Fibroblast of skin of left biceps (primary cell): ENCODE measurements around the gene NIPA2.
A peak's percentile ranks its signal among the peaks of the same experiment; 100 is the strongest.

Experiments used
- DNase-seq, 2 experiments: peaks; one replicate each; pipeline ENCODE4 v3.0.0-alpha.2; 2013; ENCODE audit warnings: low read depth in 2 of 2

Gene NIPA2

DNA sequence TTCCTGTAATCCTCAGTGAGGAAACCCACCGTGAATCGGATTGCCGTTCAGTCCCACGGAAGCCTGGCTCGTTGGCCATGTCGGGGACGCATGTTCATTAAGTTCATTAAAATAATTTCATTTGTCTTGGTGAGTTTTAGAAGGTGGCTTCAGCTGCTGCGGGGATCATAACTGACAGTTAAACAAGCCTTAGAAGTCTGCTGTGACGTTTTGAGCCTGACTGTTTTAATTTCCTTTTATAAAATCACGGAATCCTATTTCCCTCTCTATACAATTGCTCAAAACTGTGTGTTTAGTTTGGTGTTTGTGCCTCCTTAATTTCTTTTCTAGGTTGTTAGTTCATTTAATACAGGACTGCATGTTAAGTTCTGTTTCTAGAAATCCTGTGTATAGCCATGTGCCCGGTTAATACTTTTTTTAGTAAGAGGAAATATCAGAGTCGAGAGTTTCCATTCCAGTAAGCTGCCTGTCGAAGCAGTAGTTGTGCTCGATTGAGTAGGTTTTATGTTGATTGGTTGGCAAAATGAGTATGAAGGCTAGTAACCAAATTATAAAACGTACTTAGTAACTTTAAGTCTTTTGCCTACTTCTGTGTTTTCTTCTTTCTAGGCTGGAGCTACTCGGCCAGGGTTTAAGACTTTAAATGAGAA lies 705 bp downstream of the NIPA2 start:
- no peak for DNase-seq

DNA sequence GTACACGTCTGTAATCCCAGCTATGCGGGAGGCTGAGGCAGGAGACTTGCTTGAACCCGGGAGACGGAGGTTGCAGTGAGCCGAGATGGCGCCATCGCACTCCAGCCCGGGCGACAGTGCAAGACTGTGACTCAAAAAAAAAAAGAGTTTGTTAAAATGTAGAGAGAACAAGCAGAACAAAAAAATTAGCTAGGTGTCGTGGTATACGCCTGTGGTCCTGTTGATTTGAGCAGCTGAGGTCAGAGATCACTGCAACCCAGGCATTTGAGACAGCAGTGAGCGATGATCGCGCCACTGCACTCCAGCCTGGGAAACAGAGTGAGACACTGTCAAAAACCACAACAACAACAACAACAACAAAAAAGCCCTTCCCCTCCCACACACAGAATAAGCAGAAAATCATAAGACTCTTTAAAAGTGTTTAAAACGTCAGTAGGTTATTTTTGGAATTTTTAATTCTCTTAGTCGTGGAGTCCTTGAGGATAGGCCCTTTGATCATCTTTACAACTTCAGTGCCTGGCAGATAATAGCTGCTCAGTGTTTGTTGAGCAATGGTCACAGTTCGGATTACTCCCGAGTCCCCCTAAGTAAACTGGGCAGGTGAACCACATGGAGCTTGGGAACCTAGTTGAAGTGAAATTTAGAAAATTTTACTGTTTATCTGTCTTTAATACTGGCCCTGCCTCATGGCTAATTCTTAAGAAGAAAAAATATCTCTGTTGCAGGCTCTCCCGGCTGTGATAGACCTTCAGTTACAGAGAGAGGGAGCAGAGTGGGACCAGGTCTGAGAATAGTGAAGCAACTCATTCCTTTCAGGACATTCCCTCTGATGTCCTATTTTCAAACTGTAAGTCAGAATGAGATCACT lies 6.2 kb downstream of the NIPA2 start:
- no peak for DNase-seq

DNA sequence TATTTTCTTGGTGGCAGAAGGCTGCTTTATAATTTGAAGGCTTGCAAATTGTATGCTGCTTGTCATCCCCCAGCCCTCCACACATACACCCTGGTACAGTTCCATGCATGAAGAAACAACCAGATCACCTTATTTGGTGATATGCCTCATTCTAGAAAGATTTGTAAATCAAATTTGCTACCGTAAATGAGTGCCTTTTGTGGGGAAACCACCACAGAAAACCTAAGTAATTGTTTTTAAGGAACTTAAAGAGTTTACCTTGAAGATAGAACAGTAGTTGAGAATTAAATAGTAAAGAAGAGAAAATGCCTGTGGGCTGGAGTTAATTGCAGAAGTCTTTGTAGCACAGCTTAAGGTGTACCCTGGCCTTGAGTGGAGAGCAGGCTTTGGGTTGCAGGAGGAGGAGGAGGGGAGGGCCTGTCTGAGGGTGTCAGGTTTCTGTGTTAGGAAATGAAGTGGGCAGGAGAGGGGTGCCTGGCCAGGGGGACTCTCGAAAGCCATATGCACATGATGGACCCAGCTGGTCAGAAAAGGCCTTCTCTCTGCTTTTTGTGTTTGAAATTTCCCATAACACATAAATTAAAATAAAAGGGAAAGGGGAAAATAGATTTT lies 6.9 kb downstream of the NIPA2 start:
- DNase-seq = no peak

DNA sequence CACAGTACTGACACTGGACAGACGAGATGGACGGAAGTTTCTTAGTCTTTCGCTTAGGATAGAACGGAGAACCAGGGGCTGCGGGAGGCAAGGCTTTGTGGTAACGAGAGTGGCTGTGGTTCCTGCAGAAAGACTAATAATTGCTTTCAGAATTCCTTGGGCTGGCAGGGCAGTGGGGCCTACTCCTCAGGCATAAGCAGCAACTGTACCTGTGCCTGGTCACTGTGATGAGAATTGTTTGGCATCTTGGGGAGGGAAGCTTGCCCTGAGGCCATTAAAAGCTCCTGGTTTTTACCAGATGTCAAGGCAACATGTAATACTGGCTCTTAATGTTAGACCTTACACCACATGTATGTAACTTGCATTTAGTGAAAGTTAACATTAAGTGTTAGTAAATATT lies 7.6 kb downstream of the NIPA2 start:
- no peak for DNase-seq

DNA sequence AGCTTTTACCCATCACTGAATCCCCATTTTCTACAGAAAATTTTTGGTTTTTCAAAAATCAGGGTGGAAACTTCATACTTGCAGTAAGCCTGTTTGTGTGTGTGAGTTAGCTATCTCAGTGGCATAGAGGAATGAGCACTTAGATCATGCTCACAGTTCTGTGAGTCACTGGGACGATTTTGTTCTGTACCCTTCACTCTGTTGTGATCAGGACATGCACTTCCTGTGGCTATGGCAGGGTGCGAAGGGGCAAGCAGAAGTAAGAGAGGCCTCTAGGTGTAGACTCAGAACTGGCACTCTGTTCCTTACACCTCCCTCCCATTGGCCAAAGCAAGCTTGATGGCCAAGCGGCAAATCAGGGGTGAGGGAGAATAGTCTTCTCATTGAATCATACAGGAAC lies 11.6 kb downstream of the NIPA2 start:
- DNase-seq = no peak

DNA sequence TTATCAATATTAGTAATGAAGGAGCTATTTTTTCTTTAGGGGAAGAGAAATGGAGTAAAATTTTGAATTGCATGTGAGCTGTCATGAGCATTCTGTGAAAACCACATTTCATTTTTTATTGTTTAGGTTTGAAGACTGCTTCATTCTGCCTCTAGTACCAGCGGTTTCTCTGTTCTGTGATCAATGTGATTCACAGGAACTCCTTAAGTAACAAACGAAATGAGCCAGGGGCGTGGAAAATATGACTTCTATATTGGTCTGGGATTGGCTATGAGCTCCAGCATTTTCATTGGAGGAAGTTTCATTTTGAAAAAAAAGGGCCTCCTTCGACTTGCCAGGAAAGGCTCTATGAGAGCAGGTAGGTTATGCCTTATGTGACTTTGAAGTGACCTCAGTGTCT lies 13.0 kb downstream of the NIPA2 start:
- no peak for DNase-seq

DNA sequence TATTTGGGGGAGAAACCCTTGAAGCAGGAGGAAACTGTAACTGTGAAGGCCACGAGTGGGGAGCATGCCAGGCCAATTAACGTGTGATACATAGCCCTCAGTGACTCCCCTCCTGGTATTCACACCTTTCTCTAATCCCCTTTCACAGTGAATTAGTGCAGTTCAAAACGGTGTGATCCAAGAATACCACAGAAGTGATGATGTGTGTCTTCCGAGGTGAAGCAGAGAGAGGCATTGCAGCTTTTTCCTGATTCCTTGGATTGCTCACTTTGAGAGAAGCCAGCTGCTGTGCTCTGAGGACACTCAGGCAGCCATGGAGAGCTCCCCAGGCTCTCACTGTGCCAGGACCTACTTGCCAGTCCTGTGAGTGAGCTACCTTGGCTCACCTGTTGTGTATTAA lies 17.3 kb downstream of the NIPA2 start:
- no peak for DNase-seq

DNA sequence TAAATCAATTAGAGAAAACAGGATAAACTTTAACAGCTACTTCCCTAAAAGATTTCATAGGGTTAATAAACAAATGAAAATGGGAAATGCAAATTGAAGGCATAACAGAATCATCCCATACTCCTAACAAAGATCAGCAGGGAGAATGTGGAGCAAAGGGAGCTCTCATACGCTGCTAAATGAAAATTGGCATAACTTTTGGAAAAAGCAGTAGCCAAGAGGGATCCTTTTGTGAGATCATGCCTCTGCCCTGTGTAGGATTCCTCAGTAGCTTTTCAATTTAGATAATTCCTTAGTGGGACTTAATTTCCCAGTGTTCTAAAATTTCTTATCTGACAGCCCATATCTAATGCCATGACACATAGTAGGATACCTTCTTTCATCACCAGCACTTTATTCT lies 18.2 kb downstream of the NIPA2 start:
- DNase-seq = no peak

DNA sequence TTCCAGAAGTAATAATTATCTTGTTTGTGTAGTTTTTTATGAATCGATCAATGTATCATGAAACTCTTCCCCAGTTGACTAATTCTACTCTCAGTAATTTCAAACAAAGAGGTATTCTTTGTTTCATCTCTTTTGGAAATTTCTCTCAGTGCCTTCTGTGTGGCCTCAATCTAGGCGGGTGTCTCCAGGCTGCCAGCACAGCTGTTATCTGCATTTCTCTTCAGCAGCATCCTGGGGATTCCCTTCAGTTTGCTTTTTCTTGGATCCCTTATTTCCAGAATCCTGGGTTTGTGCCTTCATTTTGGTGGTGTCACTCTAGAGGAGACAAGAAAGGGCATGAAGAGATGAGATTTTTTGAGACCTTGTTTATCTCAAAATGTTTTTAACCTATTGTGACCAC lies 22.7 kb downstream of the NIPA2 start:
- no peak for DNase-seq

DNA sequence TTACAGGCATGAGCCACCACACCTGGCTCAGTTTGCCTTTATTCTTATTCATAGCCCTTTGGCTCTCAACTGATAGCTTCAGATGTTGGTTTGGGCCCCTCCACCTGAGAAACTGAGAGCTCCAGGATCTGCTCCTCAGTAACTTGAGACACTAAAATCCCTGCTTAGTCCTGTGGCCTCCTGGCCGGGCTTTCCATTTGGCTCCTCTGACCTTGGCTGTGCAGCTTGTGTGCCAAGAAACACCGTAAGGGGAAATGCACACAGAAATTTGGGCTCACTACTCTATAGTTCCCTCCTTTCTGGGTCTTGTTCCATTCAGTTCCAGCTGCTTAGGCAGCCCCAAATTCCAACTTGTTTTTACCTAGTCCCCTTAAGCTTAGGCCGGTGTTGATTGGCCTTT lies 24.9 kb downstream of the NIPA2 start:
- no peak for DNase-seq

DNA sequence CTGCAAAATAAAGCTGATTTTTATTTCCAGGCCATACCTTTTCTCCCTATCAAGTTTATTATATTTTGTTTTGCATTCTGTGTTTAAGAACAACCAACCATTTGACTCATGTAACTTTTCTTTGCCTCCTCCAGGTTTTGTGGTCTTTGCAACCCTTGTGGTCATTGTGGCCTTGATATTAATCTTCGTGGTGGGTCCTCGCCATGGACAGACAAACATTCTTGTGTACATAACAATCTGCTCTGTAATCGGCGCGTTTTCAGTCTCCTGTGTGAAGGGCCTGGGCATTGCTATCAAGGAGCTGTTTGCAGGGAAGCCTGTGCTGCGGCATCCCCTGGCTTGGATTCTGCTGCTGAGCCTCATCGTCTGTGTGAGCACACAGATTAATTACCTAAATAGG lies 27.6 kb downstream of the NIPA2 start:
- DNase-seq = no peak

DNA sequence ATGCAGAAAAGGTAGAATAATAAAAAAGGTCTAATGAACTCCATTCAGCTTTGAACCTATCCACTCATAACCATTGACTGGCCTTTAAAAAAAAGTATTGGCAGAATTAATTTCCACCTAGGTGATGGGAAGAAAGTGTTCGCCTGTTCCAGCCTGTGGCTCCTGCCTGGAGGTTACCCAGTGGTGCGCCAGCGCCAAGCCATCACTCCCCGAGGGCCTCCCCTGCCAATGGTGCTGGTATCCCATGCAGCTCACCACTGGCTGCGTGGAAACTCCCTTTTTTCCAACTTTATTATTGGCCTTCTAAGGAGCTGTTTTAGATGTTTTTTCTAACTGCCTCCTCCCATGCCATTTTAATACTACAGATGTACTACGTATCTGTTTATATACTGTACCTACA lies 29.4 kb downstream of the NIPA2 start:
- DNase-seq = no peak

DNA sequence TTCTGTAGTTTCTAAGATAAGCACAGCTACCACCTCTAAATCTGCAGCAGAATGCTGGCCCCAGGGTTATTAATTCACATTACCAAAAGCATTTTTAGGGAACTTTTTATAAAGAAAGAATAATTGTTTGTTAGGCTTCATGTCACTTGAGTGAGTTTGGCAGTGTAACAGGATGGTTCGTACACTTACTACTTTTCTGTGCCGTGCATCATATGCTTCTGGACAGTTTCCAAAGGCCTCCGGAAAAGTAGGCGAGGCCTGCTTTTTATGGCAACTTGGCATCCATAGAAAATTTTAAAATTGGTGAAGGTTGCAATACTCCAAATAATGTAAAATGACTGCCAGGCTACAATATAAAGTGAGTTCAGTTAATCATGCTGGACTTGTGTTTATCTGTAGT lies 30.0 kb downstream of the NIPA2 start:
- no peak for DNase-seq

DNA sequence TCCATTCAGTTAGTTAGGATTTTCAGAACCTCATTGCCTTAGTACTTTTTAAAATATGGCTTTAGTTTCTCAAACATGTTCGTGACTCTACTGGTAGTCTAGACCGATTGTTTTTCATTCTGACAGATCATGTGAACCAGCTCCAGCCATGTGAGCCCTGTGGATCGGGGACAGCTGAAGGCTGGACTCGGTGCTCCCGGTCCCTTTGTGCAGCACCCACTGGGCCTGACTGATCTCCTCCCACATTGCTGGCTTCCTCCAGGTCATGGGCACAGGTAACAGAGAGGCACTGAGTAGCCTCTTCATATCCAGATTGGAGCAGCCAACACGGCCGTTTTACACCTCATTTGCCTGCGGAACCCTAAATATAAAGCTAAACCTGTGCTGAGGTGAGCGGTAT lies 30.5 kb downstream of the NIPA2 start:
- no peak for DNase-seq

DNA sequence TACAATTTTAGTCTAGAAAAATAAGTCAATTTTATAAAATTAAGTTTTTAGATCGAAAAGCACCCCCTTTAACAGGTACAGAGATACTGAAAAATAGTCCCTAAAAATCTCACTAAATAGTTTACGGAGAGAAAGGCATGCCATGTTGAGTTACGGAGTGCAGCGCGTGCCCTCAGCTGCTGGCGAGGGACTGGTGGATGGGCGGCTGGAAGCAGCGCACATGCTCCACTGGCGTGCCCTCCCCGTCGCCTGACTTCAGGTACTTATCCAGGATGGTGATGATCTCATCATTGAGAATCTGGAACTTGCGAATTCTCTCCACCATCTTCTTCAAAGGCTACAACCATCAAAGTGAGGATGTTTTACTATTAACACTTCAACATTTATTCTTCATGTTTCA lies 31.4 kb downstream of the NIPA2 start:
- no peak for DNase-seq

DNA sequence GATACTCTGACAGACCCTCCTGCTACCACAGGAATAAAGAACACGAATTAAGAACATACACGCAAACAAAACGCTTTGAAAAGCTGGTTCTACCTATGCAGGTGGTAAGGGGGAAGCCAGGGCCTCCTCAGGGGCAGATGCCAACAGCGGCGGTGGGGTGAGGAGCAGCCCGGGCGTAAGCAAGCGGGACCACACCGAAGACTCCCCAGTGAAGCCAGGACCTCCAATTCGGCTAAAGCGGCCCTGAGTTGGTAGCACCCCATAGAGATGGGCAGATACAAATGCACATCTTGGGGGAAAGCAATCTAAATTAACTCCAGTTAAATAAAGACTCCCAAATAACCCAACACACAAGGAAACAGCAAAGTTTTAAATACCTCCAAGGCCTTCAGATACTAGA lies 32.4 kb downstream of the NIPA2 start:
- no peak for DNase-seq

DNA sequence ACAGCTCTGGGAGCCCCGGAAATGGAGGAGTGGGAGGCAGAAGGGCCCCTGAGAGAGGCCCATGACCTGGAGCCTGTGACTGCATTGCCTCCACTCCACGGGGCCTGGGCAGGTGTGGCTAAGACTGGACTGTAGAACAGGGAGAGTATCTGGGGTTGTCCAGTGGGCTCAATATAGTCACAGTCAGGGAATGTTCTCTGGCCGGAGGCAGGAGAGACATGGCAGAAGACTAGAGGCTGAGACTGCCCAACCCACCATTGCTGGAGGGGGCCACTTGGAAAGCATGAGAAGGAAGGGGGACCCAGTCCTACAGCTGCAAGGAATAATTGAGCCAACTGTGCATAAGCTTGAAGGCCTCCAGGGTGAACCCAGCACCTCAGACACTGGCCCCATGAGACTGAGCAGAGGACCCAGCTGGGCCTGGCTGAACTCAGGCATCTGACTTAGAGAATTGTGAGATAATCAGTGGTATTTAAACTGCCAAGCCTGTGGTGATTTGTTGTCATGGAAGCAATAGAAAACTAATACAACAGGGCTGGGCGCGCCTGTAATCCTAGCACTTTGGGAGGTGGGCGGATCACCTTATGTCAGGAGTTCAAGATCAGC lies 33.1 kb downstream of the NIPA2 start:
- no peak for DNase-seq

DNA sequence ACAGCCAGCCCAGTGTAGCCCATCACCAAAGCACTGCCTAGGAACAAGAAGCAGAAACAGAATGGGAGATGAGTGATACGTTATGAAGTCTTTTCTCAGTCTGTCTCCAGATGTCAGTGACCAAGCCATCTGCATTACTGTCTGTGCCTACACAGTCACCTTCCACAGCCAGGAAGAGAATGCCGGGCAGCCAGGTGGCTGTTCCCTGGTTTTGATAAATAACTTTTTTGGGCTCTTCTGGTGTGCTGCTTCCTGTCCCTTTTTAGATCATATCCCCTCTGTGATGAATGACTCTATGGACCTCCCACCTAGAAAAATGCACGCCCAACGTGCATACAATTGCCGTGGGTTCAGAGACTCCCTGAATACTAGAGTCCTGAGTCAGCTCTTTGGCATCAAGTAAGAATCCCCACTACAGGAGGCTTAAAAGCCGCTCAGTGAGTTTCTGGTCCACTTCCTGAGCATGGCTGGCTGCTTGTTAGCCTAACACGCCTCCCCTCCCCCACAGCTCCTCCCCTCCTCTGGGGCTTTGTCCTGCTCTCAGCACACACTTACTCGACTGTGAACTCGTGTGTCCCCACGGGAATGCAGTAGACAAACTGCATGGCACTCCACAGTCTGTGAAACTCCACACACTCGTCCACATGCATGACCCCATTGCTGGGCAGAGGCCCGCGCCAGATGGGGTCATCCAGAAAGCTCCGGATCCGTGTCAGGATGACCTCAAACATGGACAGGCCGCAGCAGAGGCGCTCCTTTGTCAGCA lies 34.7 kb downstream of the NIPA2 start:
- peak; percentile 75 to 79 for DNase-seq

DNA sequence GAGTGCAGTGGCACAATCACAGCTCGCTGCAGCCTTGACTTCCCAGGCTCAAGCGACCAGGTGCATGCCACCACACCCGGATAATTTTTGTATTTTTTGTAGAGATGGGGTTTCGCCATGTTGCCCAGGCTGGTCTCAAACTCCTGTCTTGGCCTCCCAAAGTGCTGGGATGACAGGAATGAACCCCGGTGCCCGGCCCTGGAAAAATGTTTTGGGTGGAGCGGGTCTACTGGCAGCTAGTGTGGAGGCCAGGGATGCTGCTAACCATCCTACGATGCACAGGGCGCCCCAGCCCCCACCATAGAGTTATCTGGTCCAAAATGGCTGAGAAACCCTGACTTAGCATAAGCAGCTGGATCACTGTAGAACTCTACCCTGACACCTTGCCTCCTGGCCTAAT lies 35.4 kb downstream of the NIPA2 start:
- DNase-seq = no peak

DNA sequence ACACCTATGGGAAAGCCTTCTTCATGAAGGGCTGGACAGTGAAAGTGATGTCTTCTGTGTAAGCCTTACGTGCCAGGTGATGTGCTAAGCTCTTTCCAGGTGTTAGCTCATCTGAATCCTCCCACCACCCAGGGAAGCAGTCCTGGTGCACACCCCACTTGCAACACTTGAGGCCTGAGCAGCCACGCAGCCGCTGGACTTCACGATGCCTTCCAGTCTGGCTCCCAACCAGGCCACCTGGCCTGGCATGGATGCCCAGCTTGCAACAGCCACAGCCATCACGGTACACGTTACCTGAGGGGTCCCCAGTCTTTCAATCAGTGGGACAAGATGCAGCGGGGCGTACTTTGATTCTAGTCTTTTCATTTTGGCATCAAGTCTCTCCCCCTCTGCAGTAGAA lies 35.8 kb downstream of the NIPA2 start:
- DNase-seq = no peak

DNA sequence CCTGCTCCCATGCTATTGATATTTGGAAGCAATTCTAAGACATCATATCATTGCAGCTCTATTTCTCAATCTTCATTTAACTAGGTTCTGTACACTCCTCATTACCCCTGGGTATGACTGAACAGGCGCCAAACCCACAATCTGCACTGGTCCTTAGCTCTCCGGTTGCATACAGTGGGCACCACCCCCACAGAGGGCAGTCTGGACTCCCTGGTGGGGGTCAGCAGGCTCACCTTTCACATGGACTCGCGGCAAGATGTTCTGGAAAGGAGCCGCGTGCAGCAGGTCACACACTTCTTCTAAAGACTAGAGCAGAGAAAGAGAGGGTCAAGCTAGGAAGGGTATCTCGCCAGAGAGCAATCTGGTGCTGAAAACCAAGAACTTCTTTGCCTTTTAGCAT lies 36.5 kb downstream of the NIPA2 start:
- no peak for DNase-seq

DNA sequence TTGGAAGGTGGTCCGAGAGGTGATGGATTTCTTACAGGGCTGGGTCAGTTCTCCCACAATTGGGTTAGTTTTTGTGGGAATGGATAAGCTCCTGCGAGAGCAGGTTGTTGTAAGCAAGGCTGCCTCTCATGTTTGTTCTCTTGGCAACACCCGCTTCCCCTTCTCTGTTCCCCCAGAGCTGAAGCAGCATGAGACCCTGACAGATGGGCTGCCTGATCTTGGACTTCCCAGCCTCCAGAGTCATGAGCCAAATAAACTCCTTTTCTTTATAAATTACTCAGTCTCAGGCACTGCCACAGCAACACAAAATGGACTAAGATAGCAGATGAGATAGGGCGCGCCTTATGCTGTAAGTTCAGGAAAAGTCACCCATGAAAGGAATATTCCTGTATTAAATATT lies 38.7 kb downstream of the NIPA2 start:
- DNase-seq = no peak
